Ishikawa (cell line): Measurements from ENCODE around the gene FIGNL1.

Experiments
- CEBPB ChIP-seq: IDR thresholded peaks from 2 replicates; pipeline ENCODE4 v1.6.1; 2012
- EP300 ChIP-seq: IDR thresholded peaks from 2 replicates; pipeline ENCODE4 v1.6.1; 2012; ENCODE audit warnings: borderline replicate concordance
- TEAD4 ChIP-seq: IDR thresholded peaks from 2 replicates; pipeline ENCODE4 v1.6.1; 2012
- YY1 ChIP-seq: IDR thresholded peaks from 2 replicates; pipeline ENCODE4 v1.6.1; 2012; ENCODE audit warnings: low read depth

DNA sequence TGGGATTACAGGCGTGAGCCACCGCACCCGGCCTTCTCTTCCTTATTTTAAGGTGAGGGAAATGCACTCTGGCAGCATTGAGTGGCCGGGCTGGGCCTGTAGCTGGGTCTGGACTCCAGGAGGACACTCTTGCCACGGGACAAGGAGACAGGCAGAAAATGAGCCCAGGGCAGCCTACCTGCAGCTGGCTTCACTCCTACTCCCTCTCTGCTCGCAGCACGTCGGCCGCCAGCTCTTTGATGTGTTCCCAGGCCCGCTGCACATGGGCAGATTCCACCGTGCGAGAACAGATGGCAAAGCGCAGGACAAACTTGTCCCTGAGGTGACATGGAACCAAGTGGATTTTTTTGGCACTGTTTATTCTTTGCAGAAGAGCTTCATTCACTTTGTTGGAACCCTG lies 12.9 kb upstream of the FIGNL1 start:
- TF ChIP-seq CEBPB (no peak), TEAD4 (no peak), YY1 (no peak), EP300 (no peak)
